BLaER1 treated with 17β-estradiol and CSF1 and Interleukin-3, amounts not matched to agents 10 nM and 100 nM (cell line): ENCODE measurements around the gene TMEM239.
"Not testable (repeated sequence)": the region's sequence is repeated elsewhere in the genome, so short reads cannot be mapped to it uniquely, and the experiment has no call there.

Experiments
- H3K27ac ChIP-seq, 11 experiments: shearing (Covaris generic); formaldehyde crosslinking; 2 replicates each; pipeline ENCODE4 v1.8.1; 2022
- H3K27me3 ChIP-seq, 11 experiments: shearing (Covaris generic); formaldehyde crosslinking; 2 replicates each; pipeline ENCODE4 v1.8.1; 2022
- H3K36me3 ChIP-seq, 11 experiments: shearing (Covaris generic); formaldehyde crosslinking; 2 replicates each; pipeline ENCODE4 v1.8.1; 2022
- H3K4me1 ChIP-seq, 10 experiments: shearing (Covaris generic); formaldehyde crosslinking; 2 replicates each; pipeline ENCODE4 v1.8.1; 2022
- H3K4me2 ChIP-seq, 11 experiments: shearing (Covaris generic); formaldehyde crosslinking; 2 replicates each; pipeline ENCODE4 v1.8.1; 2022
- H3K4me3 ChIP-seq, 10 experiments: shearing (Covaris generic); formaldehyde crosslinking; 2 replicates each; pipeline ENCODE4 v1.8.1; 2022
- H3K9ac ChIP-seq, 11 experiments: shearing (Covaris generic); formaldehyde crosslinking; 2 replicates each; pipeline ENCODE4 v1.8.1; 2022
- H3K9me3 ChIP-seq, 11 experiments: shearing (Covaris generic); formaldehyde crosslinking; replicated peaks in 1 of 11; 2 replicates each; pipeline ENCODE4 v1.8.1; 2022
- H4K20me1 ChIP-seq, 11 experiments: shearing (Covaris generic); formaldehyde crosslinking; 2 replicates each; pipeline ENCODE4 v1.8.1; 2022
- Cebpa-rat ChIP-seq, 11 experiments: shearing (Covaris generic); IDR thresholded peaks; 2 replicates each; pipeline ENCODE4 v1.8.1; 2022

TMEM239 gene

GRCh38 chr20:2820896-2821869 lies 5.0 kb downstream of the TMEM239 start:
- Histone ChIP-seq H3K36me3 (no peaks in the 10 kb centered on the region), H3K27ac (no peak overlapping the region), H3K27me3 (peaks cover 0 to 7% (median 0%) of the 10 kb centered on the region in 11 experiments; a peak in 1 of 22 replicates)

GRCh38 chr20:2822073-2822472 lies 5.9 kb downstream of the TMEM239 start:
- no peak for TF ChIP-seq Cebpa-rat (IDR thresholded peaks at IDR 0.05)
- Histone ChIP-seq H3K36me3 (no peaks in the 10 kb centered on the region), H3K4me3 (no peak overlapping the region), H3K4me1 (peaks cover 10 to 43% (median 30%) of the 10 kb centered on the region in 10 experiments), H3K9me3 (no peaks in the 10 kb centered on the region), H4K20me1 (no peaks in the 10 kb centered on the region), H3K27me3 (peaks cover 0 to 7% (median 0%) of the 10 kb centered on the region in 11 experiments; a peak in 1 of 22 replicates), H3K27ac (no peak overlapping the region), H3K4me2 (peak overlapping the region in 10 of 11 experiments; percentile 37 to 72 (median 64); a peak in 18 of 22 replicates), H3K9ac (no peak overlapping the region)

More at GRCh38 chr20:2820896-2821869, 5.0 kb downstream of the TMEM239 start:
- no peak overlapping the region for H3K9ac ChIP-seq
- no peaks in the 10 kb centered on the region for H4K20me1 ChIP-seq
- H3K4me3 ChIP-seq: no peak overlapping the region
- H3K9me3 ChIP-seq: no peaks in the 10 kb centered on the region
- peak overlapping the region in 9 of 11 experiments; percentile 37 to 70 (median 64); a peak in 15 of 22 replicates for H3K4me2 ChIP-seq
- H3K4me1 ChIP-seq: peaks cover under 1 to 39% (median 23%) of the 10 kb centered on the region in 10 experiments
- no peak for TF ChIP-seq Cebpa-rat (IDR thresholded peaks at IDR 0.05)

- Histone ChIP-seq H3K27me3 (peaks cover 0 to 7% (median 0%) of the 10 kb centered on the region in 11 experiments; a peak in 1 of 22 replicates), H3K4me2 (peak overlapping the region in 10 of 11 experiments; percentile 18 to 71 (median 60); a peak in 17 of 22 replicates), H3K4me3 (no peak overlapping the region), H3K27ac (no peak overlapping the region), H4K20me1 (no peaks in the 10 kb centered on the region), H3K9me3 (peaks cover 0 to 9% (median 0%) of the 10 kb centered on the region in 11 experiments; a peak in 5 of 22 replicates), H3K4me1 (peaks cover 12 to 33% (median 29%) of the 10 kb centered on the region in 10 experiments), H3K36me3 (no peaks in the 10 kb centered on the region), H3K9ac (no peak overlapping the region)
- TF ChIP-seq Cebpa-rat (IDR thresholded peaks at IDR 0.05): no peak
Observed at GRCh38 chr20:2825761-2826160, 9.6 kb downstream of the TMEM239 start.

GRCh38 chr20:2826655-2827054 lies 10.5 kb downstream of the TMEM239 start:
- peaks cover 18 to 32% (median 27%) of the 10 kb centered on the region in 10 experiments for H3K4me1 ChIP-seq
- H3K4me2 ChIP-seq: peak overlapping the region; percentile 33 to 71 (median 55); a peak in 21 of 22 replicates
- no peak overlapping the region for H3K9ac ChIP-seq
- TF ChIP-seq Cebpa-rat (IDR thresholded peaks at IDR 0.05): no peak
- no peaks in the 10 kb centered on the region for H3K36me3 ChIP-seq
- no peaks in the 10 kb centered on the region for H4K20me1 ChIP-seq
- no peak overlapping the region for H3K4me3 ChIP-seq
- peaks cover 0 to 9% (median 0%) of the 10 kb centered on the region in 11 experiments; a peak in 5 of 22 replicates for H3K9me3 ChIP-seq
- no peak overlapping the region for H3K27ac ChIP-seq
- H3K27me3 ChIP-seq: peaks cover 0 to under 1% (median 0%) of the 10 kb centered on the region in 11 experiments; a peak in 1 of 22 replicates

- Histone ChIP-seq H3K9me3 (peaks cover 0 to 9% (median 0%) of the 10 kb centered on the region in 11 experiments; a peak in 5 of 22 replicates), H3K27ac (no peak overlapping the region), H3K4me2 (no peak overlapping the region), H3K9ac (no peak overlapping the region), H3K27me3 (no peaks in the 10 kb centered on the region), H3K36me3 (no peaks in the 10 kb centered on the region), H3K4me3 (no peak overlapping the region), H3K4me1 (peaks cover 18 to 50% (median 32%) of the 10 kb centered on the region in 10 experiments), H4K20me1 (no peaks in the 10 kb centered on the region)
- no peak for TF ChIP-seq Cebpa-rat (IDR thresholded peaks at IDR 0.05)
Observed at GRCh38 chr20:2829376-2829775, 13.2 kb downstream of the TMEM239 start.

GRCh38 chr20:2831206-2831605 lies 15.0 kb downstream of the TMEM239 start:
- H3K4me3 ChIP-seq, H3K9me3 ChIP-seq, H4K20me1 ChIP-seq, H3K36me3 ChIP-seq, H3K9ac ChIP-seq, H3K27me3 ChIP-seq: not testable (repeated sequence)
- Histone ChIP-seq H3K4me1 (peaks cover 11 to 53% (median 25%) of the 10 kb centered on the region in 10 experiments), H3K27ac (peak overlapping the region in 1 of 11 experiments; percentile 51; a peak in 1 of 22 replicates), H3K4me2 (peak overlapping the region in 5 of 11 experiments; percentile 49 to 76 (median 65); a peak in 11 of 22 replicates)

GRCh38 chr20:2833761-2834160 lies 17.6 kb downstream of the TMEM239 start:
- Histone ChIP-seq H3K27ac (no peak overlapping the region), H3K4me3 (no peak overlapping the region), H3K4me1 (peaks cover 15 to 59% (median 31%) of the 10 kb centered on the region in 10 experiments), H3K27me3 (no peaks in the 10 kb centered on the region), H4K20me1 (no peaks in the 10 kb centered on the region), H3K36me3 (no peaks in the 10 kb centered on the region; a peak in 4 of 22 replicates), H3K4me2 (peak overlapping the region in 2 of 11 experiments; percentile 45 to 46; a peak in 4 of 22 replicates), H3K9me3 (no peaks in the 10 kb centered on the region), H3K9ac (peak overlapping the region in 1 of 11 experiments; percentile 1; a peak in 1 of 22 replicates)
- TF ChIP-seq Cebpa-rat (IDR thresholded peaks at IDR 0.05): no peak

GRCh38 chr20:2834401-2835110 lies 18.4 kb downstream of the TMEM239 start:
- Histone ChIP-seq H3K4me2 (peak overlapping the region in 2 of 11 experiments; percentile 45 to 46; a peak in 4 of 22 replicates), H3K4me3 (no peak overlapping the region), H3K9me3 (no peaks in the 10 kb centered on the region), H4K20me1 (no peaks in the 10 kb centered on the region), H3K36me3 (no peaks in the 10 kb centered on the region; a peak in 4 of 22 replicates), H3K27me3 (no peaks in the 10 kb centered on the region), H3K4me1 (peaks cover 23 to 67% (median 38%) of the 10 kb centered on the region in 10 experiments), H3K9ac (no peak overlapping the region), H3K27ac (no peak overlapping the region)
- TF ChIP-seq Cebpa-rat (IDR thresholded peaks at IDR 0.05): no peak
